HG03521 (cell line): Measurements from ENCODE around the gene RAD51B.

Experiments
- ATAC-seq: cut with Tn5 transposase; IDR thresholded peaks from one replicate; pipeline ENCODE4 v1.9.1; 2021; ENCODE audit warnings: mild to moderate bottlenecking, moderate library complexity; ENCODE audit not compliant: unreplicated experiment

The RAD51B gene

DNA sequence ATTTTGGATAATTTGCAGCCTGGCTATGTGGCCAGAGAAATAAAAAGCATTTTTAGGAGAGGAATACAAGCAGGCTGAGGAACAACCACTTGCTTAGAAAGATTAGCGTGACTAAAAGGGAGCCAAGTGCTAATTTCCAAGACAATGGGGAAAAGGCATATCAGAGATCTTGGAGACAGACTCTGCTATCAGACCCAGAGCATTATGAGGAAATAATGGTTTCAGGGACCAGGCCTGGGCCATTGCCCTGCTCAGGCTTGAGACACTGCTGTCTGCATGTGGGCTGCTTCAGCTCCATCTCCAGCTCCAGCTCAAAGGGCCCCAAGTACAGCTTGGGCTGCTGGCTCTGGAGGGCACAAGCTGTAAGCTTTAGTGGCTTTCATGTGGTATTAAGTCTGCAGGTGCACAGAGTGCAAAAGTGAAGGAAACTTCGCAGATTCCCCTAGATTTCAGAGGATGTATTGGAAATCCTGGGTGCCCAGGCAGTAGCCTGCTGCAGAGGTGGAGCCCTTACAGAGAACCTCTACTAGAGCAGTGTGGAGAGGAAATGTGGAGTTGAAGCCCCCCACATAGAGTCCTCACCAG lies 524.0 kb downstream of the RAD51B start:
- ATAC-seq, result no peak

DNA sequence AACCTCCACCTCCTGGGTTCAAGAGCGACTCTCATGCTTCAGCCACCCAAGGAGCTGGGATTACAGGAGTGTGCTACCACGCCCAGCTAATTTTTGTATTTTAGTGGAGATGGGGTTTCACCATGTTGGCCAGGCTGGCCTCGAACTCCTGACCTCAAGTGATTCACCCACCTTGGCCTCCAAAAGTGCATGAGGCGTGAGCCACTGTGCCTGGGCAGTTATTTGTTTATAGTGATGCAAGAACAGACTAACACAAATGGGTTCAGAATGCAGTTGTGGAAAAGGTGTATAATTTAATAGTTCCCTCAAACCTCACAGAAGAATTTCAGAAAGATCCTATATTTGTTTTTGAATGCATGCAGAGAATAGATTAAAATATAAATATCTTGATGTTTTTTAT lies 526.2 kb downstream of the RAD51B start:
- no peak for ATAC-seq

DNA sequence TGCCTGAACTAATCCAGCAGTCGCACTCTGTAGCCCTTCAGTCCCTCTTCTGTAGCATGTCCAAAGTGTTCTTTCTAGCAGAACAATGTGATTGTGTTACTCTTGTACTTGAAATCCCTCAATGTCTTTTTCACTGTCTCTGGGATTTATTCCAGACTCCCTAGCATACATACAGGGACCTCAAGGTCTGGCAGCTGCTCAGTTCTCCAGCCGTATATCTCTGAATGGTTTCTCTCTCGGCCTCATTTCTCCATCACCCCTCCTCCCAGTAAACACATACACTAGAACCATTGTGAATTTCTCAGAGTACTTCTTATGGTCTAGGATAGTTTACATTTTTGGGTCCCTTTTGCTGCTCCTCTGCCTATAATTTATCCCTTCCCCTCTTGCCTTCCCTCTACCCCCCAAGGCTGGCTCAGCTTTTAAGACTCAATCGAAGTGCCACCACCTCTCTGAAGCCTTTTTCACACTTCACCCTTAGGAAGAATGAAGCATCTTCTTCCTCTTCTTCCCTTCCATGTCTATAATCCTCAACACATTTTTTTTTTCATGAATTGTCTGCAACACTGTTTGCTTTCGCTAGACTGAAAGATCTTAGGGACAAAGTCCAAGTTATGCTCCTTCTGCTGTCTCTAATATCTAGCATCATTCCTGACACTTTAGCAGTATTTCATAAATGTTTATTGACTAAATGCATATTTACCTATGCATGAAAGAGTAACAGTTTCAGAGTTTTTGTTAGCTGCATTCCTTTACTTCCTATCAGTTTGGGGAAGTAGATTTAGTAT lies 527.2 kb downstream of the RAD51B start:
- ATAC-seq, result no peak

DNA sequence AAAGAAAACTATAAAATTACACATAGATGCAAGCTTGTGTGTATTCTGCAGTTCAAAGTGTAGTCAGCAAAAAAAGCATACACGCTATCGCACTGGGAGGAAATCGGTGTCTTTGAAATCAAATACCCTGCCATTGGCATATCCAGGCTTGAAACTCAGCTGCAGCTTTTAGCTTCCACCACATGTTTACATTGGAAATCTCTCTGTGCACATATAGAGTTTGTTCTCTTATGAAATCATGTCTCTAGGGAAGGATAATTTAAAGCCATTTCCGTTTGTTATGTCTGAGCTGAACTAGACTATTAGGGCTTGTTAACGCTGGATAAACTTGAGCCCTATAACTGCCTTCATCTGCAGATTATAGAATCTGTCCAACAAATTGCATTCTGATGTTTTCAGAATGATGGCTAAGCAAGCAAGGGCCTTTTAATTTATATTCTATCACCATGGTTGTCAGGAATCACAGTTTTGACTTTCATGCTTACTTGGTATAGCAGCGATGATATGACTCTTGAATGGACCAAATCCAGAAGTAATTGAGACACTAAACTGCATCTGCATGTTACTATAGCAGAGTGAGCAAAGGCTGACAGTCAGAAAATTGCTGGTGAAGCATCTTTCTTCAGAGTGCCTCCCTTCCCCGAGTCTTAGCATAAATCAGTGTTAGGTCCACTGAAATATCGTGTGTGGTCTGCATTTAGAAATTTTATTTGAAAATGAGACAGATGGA lies 530.5 kb downstream of the RAD51B start:
- no peak for ATAC-seq

- no peak for ATAC-seq
These were observed 535.8 kb downstream of the RAD51B start for GRCh38 chr14:68355415-68355814.

DNA sequence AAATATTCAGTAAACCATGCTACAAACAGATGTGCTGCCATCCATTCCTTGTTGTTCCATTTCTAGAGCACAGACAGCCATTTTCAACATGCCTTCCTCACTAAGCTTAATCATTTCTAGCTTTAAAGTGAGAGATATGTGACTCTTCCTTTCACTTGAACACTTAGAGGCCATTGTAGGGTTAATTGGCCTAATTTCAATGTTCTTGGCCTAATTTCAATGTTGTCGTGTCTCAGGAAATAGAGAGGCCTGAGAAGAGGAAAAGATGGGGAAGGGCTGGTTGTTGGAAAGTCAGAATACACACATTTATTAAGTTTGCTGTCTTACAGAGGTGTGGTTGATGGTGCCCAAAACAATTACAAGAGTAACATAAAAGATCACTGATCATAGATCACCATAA lies 538.2 kb downstream of the RAD51B start:
- ATAC-seq, result no peak

DNA sequence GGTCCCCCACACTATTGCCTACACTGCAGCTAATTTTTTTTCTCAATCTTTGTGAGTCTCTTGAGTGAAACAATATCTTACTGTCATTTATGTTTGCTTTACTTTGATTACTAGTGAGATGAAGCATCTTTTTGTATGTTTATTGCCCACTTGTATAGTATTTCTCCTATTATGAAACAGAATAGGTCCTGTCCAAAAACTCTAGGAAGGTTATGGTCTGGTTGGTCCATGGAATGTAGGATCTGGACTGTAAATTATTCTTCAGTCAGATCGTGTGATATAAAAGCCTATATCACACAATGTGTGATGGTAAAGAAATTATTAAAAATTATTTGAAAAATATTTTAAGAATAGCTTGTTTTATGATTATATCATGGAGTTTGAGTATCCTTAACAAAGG lies 538.9 kb downstream of the RAD51B start:
- no peak for ATAC-seq

- ATAC-seq, result no peak
These were observed 539.6 kb downstream of the RAD51B start for GRCh38 chr14:68359022-68359836.

- no peak for ATAC-seq
These were observed 540.4 kb downstream of the RAD51B start for GRCh38 chr14:68359837-68360552.

- ATAC-seq, result no peak
These were observed 541.7 kb downstream of the RAD51B start for GRCh38 chr14:68361231-68361630.

- no peak for ATAC-seq
These were observed 543.3 kb downstream of the RAD51B start for GRCh38 chr14:68362846-68363245.

DNA sequence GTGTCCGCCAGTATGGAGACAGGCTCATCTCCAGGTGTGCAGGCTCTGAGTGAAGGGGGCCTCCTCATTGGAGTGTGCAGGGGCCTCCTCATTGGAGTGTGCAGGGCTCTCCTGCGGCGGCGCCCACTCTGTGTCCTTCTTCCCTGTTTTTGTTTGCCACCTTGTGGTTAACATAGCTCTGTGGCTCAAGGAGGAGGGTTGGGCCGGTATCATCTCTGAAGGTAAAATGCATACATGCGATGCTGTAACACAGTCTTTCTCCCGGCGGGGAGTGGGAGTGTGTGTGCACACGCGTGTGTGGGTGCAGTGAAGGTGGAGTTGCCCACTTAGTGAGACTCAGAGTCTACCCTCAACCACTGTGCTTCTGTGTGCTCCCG lies 543.9 kb downstream of the RAD51B start:
- ATAC-seq, result no peak

GRCh38 chr14:68363843-68364767 lies 544.5 kb downstream of the RAD51B start:
- no peak for ATAC-seq

GRCh38 chr14:68364792-68365192 lies 545.2 kb downstream of the RAD51B start:
- no peak for ATAC-seq

GRCh38 chr14:68365228-68365627 lies 545.6 kb downstream of the RAD51B start:
- no peak for ATAC-seq

GRCh38 chr14:68366656-68367055 lies 547.1 kb downstream of the RAD51B start:
- no peak for ATAC-seq

DNA sequence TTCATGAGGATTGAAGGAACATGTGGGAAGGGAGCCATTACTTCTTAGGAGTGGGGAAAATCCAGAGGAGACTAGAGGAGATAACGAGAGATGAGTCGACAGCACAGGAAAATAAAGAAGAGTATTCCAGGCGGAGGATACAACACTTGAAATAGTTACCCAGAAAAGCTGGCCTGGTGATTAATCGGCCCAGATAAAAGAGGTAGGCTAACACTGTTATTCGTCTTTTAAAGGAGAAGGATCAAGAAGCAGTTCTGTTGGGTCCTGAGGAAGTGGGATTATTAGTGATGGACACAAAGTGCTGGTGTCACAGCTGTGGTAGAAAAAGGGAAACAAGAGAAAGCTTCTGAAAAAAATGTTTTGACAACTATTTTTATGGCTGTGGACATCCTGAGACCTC lies 548.0 kb downstream of the RAD51B start:
- ATAC-seq, result no peak

DNA sequence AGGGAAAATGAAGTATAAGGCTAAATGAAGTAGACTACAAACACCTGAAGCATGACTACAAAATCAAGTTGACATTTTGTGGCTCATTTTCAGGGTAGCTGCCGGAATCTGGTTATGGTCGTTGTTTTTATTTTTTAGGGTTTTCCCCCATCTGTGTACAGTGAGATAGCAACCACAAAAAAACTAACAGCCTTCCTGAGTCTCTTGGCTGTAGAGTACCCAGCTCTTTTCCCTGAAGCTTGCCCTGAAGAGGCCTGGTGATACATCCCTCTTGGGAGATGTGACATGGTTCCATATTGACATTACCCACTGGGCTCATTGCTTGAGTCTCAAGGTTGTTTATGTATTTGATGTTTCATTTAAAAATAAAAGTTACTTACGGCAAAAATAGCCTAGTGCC lies 549.3 kb downstream of the RAD51B start:
- ATAC-seq, result no peak

DNA sequence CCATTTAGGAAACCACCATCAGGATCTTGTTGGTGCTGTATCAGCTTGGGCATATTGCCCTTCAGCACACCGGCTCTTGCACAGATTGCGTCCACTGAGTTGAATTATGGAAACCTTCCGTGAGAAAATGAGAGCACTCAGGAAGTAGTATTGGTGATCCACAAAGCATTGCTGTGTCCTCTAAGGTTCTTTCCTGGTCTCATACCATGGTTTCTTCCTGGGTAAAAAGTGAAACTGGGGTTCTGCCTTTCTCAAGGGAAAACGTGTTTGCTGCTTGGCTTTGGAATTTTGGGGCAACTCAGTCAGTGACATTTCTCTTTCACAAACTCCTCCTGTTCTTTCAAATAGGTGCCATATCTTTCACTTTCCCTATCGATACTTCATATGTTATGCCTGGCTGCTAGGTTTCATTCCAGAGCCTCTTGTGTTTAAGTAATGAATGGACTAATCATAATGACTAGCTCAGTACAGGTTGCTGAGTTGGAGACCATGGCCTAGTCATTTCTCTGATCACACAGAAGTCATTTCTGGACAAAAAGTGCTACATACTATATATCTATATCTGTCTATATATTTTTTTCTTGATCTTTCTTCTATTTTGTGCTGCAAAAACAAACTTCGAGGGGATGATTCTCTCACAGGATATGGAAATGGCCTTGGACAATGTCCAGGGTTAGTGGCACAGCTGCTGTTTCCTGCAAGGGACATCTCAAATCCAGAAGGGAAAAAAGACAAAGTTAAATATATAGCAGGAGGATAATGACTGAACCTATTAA lies 549.9 kb downstream of the RAD51B start:
- no peak for ATAC-seq
